HG03460 (cell line): Measurements from ENCODE around the gene NTNG2.

Source experiments
- ATAC-seq: cut with Tn5 transposase; IDR thresholded peaks from one replicate; pipeline ENCODE4 v1.9.1; 2021; ENCODE audit not compliant: unreplicated experiment

NTNG2 gene

DNA sequence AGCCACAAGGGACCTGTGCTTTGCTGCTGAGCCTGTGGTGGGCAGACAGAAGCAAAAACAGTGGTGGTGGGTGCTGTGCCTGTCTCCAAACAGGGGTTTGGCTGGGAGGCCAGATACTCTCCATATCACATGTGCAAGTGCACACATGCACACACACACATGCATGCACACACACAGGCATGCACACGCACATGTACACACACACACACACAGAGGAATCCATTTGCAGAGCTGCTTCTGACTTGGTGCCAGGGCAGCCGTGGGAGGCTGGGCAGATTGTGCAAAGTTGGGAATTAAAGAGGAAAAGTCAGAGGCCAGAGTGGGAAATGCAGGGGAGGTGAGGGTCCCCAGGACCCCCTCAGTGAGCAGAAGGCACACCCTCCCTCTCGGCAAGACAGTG lies 71.3 kb downstream of the NTNG2 start:
- ATAC-seq: no peak

DNA sequence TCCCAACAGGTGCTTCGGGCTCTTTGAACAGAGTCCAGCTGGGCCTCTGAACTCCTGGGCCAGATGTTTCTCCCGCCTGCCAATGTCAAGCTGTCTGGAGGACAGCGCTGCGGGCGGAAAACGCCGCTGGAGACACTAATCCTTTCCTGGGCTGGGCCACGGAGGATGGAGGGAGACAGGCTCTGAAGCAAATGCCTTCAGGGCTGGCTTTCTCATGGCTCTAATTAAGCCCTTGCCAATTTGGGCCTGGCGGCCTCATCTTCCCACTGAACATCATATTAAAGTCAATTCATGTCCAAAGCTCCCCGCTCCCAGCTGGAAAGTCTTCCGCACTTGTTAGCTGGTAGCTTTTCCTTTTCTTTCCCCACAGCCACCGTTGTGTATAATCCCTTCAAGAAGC lies 72.7 kb downstream of the NTNG2 start:
- no peak for ATAC-seq

DNA sequence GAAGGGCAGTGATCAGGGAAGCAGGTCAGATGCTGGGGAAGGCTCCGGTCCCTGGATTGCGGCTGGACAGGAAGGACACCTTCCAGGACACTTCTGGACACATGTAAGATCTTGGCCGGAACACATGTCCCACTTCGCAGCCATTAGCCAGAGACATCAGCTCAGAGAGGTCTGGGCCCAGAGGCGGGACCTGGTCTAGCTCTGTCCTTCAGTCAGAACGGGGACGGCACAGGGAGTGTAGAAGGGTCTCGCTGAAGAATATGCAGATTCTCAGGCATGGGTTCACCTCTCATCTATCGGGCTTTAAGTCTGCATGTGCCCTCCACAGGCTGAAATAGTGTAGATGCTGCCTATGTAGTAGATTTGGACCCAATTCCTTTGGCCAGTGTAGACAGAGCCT lies 73.3 kb downstream of the NTNG2 start:
- no peak for ATAC-seq

DNA sequence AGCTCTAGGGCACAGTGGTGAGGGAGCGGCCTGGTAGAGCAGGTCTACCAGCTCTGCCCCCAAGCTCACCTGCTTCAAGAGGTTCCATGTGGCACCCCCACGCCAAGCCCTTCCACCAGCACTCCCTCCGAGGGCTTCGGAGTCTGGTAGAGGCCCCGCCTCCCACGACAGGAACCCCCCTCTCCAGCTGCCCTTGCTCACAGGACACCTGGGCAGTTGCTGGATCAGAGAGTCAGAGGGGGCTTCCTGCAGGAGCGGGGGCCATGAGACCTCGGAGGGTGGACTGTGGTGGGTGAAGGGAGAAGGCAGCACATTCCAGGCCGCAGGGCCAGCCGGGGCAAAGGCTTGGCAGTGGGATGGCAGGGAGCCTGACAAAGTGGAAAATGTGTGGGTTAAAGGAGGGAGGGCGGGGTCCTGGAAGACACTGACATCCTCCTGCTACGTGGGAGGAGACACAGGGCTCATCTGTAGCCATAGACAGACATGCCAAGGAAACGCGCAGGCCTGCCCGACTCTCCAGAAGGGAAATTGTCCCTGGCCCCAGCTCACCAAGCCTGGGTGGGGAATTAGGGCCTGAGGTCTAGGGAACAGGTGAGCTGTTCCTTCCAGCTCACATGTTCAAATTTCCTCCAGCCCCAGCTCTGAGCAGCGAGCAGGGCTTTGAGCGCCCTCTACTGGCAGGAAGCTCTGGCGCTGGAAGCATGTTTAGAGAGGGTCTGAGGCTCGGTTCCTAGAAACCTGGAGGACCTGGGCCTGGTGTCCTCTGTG lies 74.2 kb downstream of the NTNG2 start:
- no peak for ATAC-seq

DNA sequence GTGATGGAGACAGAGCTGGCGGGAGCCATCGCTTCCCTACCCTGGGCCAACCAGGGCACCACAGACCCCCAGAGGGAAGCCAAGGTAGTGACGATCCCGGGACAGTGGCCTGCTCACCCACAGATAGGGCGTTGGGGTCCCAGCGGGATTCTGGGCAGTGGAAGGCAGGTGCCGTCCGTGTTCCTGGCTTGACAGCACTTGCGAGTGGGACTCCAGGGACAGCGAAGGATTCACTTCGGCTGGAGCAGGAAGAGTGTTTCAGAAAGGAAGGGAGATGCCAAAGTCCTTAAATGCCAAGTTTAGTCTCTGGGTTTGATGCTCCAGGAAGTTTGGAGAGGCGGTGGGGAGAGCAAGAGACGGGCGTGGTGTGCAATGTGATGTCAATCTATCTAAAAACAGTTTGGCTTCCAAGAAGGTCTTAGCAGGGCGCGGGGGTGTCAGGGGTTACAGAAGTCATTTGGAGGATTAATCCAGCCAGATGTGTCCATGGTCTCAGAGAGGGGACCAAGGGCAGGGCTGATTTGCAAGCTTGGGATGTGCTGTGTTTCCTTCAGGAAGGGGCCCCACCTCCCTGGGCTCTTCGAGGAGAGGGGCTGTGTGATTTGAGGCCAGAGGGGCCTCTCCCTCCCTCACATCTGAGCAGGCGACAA lies 74.9 kb downstream of the NTNG2 start:
- no peak for ATAC-seq

DNA sequence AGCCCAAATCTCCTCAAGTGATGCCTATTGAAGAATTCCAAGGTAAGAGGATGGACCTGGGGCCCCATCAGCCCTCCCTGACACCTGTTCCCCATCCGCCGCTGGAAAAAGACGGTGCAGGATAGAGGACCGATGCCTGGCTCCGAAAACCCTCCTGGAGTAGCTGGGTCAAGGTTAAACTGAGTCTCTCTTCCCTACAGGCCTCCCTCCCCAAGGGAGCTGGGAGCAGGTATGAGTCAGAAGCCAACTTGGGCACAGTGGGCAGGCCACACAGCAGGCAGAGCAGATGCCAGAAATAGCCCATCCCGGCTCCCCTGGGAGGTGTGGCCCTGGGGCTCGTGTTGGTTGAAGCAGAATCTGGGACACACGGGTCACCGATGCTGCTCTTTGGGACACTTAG lies 75.6 kb downstream of the NTNG2 start:
- ATAC-seq: no peak

DNA sequence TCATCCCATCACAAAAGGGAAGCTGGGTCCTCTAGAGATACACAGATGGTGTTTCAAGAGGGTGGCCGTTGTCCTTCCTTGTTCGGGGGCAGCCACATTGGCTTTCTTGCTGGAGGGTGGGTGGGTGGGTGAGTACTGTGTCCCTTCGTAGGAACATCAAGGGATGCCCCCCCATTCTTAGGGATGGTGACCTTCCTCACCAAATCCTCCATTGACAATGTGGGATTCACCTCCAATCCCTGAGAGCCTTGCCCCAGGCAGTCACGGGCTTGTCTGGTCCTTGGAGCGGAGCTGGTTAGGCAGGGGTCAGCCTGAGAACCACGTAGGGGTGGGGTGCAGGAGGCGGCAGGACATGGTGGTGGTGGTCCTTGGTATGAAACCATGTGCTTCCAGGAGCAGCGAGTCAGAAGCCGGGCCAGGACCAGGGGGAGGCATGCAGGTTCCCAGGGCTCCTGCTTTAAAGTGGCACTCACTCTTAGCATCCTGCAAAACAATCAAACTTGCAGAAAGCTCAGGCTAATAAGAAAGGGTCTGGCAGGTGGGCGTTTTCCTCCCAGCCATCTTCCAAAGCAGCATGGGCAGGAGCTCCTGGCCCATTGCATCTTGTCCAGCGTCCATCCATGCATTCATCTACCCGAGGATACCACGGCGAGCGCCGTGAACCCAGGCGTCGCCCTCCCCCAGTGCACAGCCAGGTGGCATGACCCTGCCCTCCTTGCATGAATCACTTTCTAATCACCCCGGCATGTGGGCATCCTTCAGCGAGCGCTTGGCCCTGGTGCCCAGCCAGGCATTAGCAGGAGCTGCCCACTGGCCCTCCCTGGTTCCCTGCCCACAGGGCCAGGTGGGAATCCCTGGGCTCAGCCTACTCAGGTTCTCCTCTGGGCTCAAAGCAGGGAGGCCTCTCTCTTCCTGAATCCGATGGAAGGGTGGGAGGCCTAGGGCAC lies 76.4 kb downstream of the NTNG2 start:
- ATAC-seq: no peak

DNA sequence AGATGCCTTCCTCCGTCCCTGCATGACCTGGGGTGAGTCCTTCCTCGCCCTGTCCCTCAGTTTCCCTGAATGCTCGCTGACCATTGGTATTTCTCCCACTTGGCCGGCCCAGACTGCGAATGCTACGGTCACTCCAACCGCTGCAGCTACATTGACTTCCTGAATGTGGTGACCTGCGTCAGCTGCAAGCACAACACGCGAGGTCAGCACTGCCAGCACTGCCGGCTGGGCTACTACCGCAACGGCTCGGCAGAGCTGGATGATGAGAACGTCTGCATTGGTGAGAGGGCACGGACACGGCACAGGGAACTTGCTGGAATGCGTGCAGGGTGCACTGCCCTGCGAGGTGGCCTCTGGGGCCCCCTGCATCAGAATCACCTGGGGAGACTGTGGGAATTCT lies 77.1 kb downstream of the NTNG2 start:
- ATAC-seq: no peak

DNA sequence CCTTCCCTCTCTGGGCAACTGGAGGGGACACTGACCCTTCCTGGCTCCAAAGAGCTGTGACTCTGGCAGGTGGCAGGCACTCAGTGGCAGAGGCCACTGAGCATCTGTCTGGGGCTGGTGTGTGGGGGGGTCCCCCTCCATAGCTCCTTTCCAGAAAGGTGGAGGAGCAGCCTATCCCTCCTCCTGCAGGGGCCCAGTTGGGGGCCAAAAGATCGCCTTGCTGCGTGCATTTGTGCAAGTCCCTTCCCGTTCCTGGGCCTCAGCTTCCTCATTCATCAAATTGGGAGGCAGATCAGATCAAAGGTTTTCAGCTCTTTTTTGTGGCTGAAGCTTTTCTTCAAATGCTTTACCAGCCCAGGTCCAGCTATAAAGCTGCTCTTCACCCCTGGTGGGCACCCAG lies 77.7 kb downstream of the NTNG2 start:
- ATAC-seq: no peak

DNA sequence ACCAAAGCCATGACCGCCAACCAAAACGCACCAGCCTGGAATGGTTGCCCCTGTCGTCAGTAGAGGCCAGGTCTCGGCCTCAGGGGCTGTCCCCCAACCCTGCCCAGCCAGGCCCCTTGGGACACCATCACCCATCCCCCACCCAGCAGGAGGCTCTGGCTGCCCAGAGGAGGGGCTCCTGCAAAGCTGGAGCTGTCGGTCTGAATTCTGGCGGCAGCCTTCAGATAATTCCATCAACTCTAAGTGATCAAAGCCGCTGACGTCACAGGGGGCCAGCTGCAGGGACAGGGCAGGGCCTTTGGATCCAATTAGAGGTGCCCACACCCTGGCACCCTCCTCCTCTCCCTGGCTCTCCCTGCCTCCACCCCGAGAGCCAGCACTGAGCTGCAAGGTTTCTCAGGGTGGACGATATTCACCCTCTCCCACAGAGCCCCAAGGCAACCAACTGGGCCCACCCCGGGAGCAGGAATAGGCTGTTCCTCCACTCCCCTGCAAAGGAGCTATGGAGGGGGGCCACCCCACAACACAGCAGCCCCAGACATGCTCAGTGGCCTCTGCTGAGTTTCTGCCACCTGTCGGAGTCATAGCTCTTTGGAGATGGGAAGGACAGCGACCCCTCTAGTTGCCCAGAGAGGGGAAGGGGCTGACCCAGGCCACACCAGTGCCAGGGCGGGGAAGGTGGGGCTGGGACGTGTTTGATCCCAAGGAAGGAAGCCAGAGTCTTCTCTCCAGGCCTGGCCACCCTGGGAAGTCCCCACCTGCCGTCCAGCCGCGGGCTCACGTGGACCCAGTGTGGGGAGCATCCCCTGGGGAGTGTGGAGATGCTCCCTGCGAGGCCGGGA lies 78.4 kb downstream of the NTNG2 start:
- no peak for ATAC-seq

DNA sequence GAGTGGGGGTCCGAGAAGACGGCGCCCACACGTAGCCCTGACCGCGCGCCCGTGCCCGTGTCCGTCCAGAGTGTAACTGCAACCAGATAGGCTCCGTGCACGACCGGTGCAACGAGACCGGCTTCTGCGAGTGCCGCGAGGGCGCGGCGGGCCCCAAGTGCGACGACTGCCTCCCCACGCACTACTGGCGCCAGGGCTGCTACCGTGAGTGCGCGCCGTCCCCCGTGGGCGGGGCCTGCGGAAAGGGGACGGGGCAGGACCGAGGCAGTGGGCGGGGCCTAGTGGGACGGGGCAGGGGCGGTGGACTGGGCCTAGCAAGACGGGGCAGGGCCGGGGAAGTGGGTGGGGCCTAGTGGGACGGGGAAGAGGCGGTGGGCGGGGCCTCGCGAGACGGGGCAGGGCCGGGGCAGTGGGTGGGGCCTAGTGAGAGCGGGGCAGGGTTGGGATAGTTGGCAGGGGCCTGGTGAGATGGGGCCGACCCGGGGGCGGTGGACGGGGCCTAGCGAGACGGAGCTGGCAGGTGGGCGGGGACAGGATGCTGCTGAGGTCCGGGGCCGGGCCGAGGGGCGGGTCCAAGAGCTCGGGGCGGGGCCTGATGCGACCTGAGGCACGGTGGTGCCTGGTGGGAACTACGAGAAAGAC lies 79.1 kb downstream of the NTNG2 start:
- peak; percentile 79 for ATAC-seq

DNA sequence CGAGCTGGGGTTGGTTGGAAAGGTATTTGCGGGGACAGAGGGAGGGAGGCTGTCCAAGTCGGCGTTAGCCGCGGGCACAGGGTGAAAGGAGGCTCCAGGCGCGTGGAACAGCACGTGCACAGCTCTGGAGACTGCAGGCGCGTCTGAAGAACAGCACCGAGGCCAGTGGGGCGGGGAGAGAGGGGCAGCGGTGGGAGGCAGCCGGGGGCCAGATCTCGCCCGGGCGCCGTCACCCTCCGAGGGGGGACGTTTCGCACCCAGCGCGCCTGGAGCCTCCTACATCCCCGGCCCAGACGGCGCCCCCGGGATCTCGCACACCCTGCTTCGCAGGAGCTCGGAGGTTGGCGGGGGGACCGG lies 79.6 kb downstream of the NTNG2 start:
- ATAC-seq: peak; percentile 9

DNA sequence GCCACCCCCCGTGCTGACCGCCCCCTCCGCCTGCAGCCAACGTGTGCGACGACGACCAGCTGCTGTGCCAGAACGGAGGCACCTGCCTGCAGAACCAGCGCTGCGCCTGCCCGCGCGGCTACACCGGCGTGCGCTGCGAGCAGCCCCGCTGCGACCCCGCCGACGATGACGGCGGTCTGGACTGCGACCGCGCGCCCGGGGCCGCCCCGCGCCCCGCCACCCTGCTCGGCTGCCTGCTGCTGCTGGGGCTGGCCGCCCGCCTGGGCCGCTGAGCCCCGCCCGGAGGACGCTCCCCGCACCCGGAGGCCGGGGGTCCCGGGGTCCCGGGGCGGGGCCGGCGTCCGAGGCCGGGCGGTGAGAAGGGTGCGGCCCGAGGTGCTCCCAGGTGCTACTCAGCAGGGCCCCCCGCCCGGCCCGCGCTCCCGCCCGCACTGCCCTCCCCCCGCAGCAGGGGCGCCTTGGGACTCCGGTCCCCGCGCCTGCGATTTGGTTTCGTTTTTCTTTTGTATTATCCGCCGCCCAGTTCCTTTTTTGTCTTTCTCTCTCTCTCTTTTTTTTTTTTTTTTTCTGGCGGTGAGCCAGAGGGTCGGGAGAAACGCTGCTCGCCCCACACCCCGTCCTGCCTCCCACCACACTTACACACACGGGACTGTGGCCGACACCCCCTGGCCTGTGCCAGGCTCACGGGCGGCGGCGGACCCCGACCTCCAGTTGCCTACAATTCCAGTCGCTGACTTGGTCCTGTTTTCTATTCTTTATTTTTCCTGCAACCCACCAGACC lies 80.2 kb downstream of the NTNG2 start:
- ATAC-seq: no peak

DNA sequence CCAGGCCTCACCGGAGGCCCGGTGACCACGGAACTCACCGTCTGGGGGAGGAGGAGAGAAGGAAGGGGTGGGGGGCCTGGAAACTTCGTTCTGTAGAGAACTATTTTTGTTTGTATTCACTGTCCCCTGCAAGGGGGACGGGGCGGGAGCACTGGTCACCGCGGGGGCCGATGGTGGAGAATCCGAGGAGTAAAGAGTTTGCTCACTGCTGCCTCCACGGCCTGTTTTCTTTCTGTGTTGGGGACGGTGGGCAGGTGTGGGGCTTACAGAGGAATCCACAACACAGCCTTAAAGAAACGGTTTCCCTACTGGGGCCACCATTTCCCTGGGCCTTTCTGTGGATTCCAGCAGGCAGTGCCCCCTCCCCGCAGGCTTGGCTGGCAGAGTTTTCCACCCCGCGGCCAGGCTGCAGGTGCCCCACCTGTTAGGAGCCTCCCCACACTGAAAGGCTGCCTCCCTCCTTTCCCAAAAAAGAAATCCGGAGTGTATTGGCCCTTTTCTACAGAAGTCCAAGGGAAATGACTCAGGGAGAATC lies 80.8 kb downstream of the NTNG2 start:
- ATAC-seq: no peak

DNA sequence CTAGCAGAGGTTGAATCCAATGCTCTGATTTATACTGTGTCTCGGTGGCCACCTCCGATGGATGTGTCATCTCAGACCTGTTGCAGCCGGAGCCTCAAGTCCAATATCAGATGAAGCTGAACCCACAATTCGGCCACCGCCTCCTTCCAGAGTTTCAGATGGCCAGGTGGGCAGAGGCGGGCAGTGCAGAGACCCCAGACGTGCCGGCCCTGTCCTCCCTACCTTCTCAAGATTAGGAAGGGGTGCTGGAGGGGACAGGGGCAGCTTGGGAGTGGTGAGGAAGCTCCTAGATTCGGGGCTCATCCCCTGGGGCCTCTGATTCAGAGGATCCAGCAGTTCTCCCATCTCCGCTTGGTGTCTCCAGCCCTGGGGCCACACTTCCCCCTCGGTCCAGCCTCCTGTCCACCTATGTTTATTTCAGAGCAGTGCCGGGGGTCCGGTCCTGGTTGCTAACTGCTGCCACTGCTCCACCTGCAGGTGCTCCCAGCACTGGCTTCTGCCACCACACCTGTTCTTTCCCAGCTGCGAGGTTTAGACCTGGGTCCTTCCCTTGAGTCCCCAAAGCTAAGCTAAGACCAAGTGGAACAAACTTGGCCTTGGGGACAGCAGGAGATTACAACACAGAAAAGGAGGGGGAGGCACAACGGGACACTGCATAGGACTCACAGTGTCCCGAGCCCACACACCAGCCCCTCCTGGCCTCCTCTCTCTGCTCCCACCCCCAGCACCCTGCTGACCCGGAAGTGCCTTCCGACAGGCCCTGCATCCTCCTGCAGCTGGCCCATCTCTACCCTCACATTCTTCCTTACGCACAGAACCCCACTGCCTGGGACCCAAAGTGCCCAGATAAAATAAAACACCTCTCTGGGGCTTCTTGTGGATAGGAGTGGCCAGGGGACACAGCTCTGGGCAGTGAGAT lies 81.6 kb downstream of the NTNG2 start:
- no peak for ATAC-seq

DNA sequence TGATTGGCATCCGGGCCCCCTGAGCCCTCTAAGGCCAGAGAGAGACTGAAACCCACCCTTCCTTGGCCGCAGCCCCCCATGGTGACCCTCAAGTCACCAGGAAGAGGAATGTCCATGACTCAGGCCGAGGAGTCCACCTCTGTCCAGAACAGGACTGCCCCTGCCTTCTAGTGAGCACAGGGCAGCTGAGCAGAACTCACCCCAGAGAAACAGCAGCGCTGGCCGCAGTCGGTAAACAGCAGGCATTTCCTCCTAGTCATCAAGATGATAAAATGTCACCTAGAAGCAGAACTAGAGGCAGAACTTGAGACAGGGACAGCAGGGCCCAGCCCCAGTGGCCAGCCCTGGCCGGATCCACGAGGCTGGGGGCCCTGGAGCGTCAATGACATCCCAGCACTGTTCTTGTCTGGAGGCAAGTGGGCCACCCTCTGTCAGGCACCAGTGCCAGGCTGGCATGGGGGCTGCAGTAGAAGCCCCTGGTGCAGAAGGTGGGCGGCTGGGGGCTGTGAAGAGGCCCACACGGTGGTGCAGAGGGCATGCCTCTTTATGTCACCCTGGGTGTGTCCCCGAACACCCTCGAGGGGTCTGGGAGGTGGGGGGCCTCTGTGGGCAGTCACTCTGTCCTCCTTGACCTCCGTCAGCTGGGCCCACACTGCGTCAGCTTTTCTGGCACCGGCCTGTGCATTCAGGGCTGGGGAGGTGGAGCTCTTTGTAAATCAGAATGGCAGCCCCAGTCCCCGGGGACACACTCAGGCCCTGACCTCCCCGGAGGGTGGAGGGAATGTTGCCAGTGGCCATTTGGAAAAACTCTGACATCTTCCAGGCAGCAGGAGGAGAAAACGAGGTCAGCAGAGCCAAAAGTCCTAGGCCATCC lies 83.0 kb downstream of the NTNG2 start:
- no peak for ATAC-seq

DNA sequence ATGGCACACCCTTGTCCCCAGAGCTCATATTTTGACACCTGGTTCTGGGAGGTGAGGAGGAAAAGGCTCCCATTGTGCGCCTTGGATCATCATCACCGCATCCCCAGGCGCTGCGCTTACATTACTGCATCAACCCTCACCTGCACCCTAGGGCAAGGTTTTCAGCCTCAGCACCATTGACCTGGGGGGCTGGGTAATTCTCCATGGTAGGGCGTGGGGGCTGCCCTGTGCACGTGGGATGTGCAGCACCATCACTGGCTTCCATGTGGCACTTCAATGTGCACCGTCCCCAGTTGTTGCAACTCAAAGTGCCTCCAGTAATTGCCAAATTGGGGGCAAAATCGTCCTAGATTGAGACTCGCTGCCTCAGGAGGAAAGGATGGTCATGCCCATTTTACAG lies 83.6 kb downstream of the NTNG2 start:
- ATAC-seq: no peak
